HL-60/S4 treated with retinoic acid at 250 ng/mL for 4 days and 3 days (cell line): Measurements from ENCODE around the gene TICAM1.
"Not testable (repeated sequence)": the region's sequence is repeated elsewhere in the genome, so short reads cannot be mapped to it uniquely, and the experiment has no call there.

Experiments
- in situ Hi-C: fragments of 300-500 bp; cut with MboI; formaldehyde crosslinking; loops from 2 replicates; pipeline ENCODE4 v1.7.0; 2022; ENCODE audit warnings: low sequenced_read_pairs

The TICAM1 gene

GRCh38 chr19:4831304-4831978 is at the start of gene TICAM1:
Gene TICAM1, minus strand, starts transcription at chr19:4831712. Its CDS starts 13,335 bp downstream, at chr19:4818377.
- in situ Hi-C loops = no loop called here

- in situ Hi-C loops = no loop called here
Measured at GRCh38 chr19:4879041-4879440, 47.5 kb upstream of the TICAM1 start.

GRCh38 chr19:4878491-4878968 is 47.0 kb upstream of the TICAM1 start:
- in situ Hi-C loops = no loop called here

- in situ Hi-C loops = no loop called here
Measured at GRCh38 chr19:4877753-4878490, 46.4 kb upstream of the TICAM1 start.

- in situ Hi-C loops = no loop called here
Measured at GRCh38 chr19:4873930-4874329, 42.4 kb upstream of the TICAM1 start.

- in situ Hi-C loops = no loop called here
Measured at GRCh38 chr19:4871711-4872110, 40.2 kb upstream of the TICAM1 start.

GRCh38 chr19:4870025-4870700 is 38.7 kb upstream of the TICAM1 start:
- in situ Hi-C loops = no loop called here

- in situ Hi-C loops = no loop called here
Measured at GRCh38 chr19:4868286-4868834, 36.8 kb upstream of the TICAM1 start.

GRCh38 chr19:4867534-4868285 is 36.2 kb upstream of the TICAM1 start, which contains the start of gene PLIN3:
Gene PLIN3, minus strand, starts transcription at chr19:4867667. Its CDS starts 6,273 bp downstream, at chr19:4861394.
- in situ Hi-C loops = no loop called here

GRCh38 chr19:4866595-4867424 is 35.3 kb upstream of the TICAM1 start:
- in situ Hi-C loops = no loop called here

- in situ Hi-C loops = no loop called here
Measured at GRCh38 chr19:4861147-4861546, 29.6 kb upstream of the TICAM1 start.

GRCh38 chr19:4859697-4860096 is 28.2 kb upstream of the TICAM1 start:
- in situ Hi-C loops = no loop called here

- in situ Hi-C loops = not testable (repeated sequence)
Measured at GRCh38 chr19:4856468-4856867, 25.0 kb upstream of the TICAM1 start.

- in situ Hi-C loops = not testable (repeated sequence)
Measured at GRCh38 chr19:4853506-4853905, 22.0 kb upstream of the TICAM1 start.

GRCh38 chr19:4852484-4852883 is 21.0 kb upstream of the TICAM1 start:
- in situ Hi-C loops = no loop called here

GRCh38 chr19:4851551-4852290 is 20.2 kb upstream of the TICAM1 start:
- in situ Hi-C loops = no loop called here

GRCh38 chr19:4849019-4849418 is 17.5 kb upstream of the TICAM1 start:
- in situ Hi-C loops = no loop called here

- in situ Hi-C loops = no loop called here
Measured at GRCh38 chr19:4847190-4847973, 15.9 kb upstream of the TICAM1 start.
